ENCODE results near the gene ZCCHC12. TPM values are rescaled to one million over a fixed set of nuclear protein-coding genes. Genes with fewer than 3 reads are reported as not detected.

ZCCHC12 gene
- total RNA-seq, 2 experiments from 2014 or later = 1.2 to 1.3 TPM

Other genes with a start within 250 kb of the ZCCHC12 start
- gene IL13RA1, start 96.2 kb upstream of the ZCCHC12 start, total RNA-seq = under 1 TPM; 0.81 to 0.98 TPM
- 1 to 10 TPM; 1.7 to 1.9 TPM for gene LONRF3, start 150.8 kb downstream of the ZCCHC12 start, total RNA-seq
- not detected for gene CT47C1, start 249.2 kb downstream of the ZCCHC12 start, total RNA-seq